ENCODE measurements around the gene RMDN2. TPM values are rescaled to one million over a fixed set of nuclear protein-coding genes. Genes with fewer than 3 reads are reported as not detected.

Gene RMDN2
- total and polyA plus RNA-seq, 2 experiments from 2014 or later = 3.4 to 3.6 TPM

DNA sequence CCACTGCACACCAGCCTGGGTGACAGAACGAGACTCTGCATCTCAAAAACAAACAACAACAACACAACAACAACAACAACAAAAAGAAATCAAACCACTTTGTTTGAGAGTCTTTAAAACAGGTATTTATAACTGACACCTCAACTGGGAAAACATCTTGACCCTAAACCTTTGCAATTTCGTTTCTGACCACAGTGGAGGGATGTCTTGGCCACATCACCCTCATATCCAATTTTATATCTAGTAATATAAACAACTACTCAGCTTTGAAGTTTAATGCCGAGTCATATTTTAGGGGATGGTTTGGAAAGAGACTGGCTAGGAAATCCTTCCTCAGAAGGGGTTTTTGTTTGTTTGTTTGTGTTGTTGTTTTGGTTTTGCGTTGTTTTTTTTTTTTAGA is 37.8 kb upstream of the RMDN2 start:
- DNase-seq (ENCODE audit: low spot score) (no peak), ATAC-seq (no peak)
- Mint-ChIP-seq H3K9me3 (no peaks in the 10 kb centered on the region), H3K4me3 (no peak overlapping the region), H3K36me3 (ENCODE audit: low read depth) (no peaks in the 10 kb centered on the region), H3K4me1 (peaks cover 18% of the 10 kb centered on the region), H3K27me3 (ENCODE audit: insufficient read depth, low read depth, poor library complexity) (peaks cover 5% of the 10 kb centered on the region), H3K27ac (no peak overlapping the region)
- H3K4me3 ChIP-seq = no peak overlapping the region
- H2AFZ ChIP-seq = no peak overlapping the region
- H3F3A ChIP-seq (replicated peaks; ENCODE audit: low read depth) = no peaks in the 10 kb centered on the region
- H3K36me3 ChIP-seq (ENCODE audit: insufficient read depth) = no peaks in the 10 kb centered on the region
- H3K27me3 ChIP-seq (ENCODE audit: insufficient read depth) = no peaks in the 10 kb centered on the region
- H3K9me2 ChIP-seq (ENCODE audit: insufficient read depth) = no peaks in the 10 kb centered on the region
- peaks cover 9% of the 10 kb centered on the region; the same call in 1 of the 2 replicates for H3K4me1 ChIP-seq (ENCODE audit: insufficient read depth)
- TF ChIP-seq, protein P1, sequence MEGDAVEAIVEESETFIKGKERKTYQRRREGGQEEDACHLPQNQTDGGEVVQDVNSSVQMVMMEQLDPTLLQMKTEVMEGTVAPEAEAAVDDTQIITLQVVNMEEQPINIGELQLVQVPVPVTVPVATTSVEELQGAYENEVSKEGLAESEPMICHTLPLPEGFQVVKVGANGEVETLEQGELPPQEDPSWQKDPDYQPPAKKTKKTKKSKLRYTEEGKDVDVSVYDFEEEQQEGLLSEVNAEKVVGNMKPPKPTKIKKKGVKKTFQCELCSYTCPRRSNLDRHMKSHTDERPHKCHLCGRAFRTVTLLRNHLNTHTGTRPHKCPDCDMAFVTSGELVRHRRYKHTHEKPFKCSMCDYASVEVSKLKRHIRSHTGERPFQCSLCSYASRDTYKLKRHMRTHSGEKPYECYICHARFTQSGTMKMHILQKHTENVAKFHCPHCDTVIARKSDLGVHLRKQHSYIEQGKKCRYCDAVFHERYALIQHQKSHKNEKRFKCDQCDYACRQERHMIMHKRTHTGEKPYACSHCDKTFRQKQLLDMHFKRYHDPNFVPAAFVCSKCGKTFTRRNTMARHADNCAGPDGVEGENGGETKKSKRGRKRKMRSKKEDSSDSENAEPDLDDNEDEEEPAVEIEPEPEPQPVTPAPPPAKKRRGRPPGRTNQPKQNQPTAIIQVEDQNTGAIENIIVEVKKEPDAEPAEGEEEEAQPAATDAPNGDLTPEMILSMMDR (conservative IDR thresholded peaks at IDR 0.05; ENCODE audit: low read depth in 2 of 2) = no peak
- TF ChIP-seq CREB1 (CRISPR knock-in tag; IDR thresholded peaks at IDR 0.05; ENCODE audit: low read depth) (no peak), STAT1 (IDR thresholded peaks at IDR 0.05; ENCODE audit: unreplicated experiment) (no peak), ZNF331 (CRISPR knock-in tag; IDR thresholded peaks at IDR 0.05; ENCODE audit: low read depth) (no peak), JUNB (IDR thresholded peaks at IDR 0.05; ENCODE audit: unreplicated experiment) (no peak), NANOG (IDR thresholded peaks at IDR 0.05; ENCODE audit: borderline replicate concordance) (no peak), ZNF114 (CRISPR knock-in tag; IDR thresholded peaks at IDR 0.05) (no peak), POLR2AphosphoS5 (IDR thresholded peaks at IDR 0.05; ENCODE audit: low read depth) (no peak), EZH2phosphoT487 (IDR thresholded peaks at IDR 0.05; ENCODE audit: unreplicated experiment) (no peak), EZH2 (IDR thresholded peaks at IDR 0.05; ENCODE audit: low read depth, unreplicated experiment) (no peak)
- TF ChIP-seq, protein P2, sequence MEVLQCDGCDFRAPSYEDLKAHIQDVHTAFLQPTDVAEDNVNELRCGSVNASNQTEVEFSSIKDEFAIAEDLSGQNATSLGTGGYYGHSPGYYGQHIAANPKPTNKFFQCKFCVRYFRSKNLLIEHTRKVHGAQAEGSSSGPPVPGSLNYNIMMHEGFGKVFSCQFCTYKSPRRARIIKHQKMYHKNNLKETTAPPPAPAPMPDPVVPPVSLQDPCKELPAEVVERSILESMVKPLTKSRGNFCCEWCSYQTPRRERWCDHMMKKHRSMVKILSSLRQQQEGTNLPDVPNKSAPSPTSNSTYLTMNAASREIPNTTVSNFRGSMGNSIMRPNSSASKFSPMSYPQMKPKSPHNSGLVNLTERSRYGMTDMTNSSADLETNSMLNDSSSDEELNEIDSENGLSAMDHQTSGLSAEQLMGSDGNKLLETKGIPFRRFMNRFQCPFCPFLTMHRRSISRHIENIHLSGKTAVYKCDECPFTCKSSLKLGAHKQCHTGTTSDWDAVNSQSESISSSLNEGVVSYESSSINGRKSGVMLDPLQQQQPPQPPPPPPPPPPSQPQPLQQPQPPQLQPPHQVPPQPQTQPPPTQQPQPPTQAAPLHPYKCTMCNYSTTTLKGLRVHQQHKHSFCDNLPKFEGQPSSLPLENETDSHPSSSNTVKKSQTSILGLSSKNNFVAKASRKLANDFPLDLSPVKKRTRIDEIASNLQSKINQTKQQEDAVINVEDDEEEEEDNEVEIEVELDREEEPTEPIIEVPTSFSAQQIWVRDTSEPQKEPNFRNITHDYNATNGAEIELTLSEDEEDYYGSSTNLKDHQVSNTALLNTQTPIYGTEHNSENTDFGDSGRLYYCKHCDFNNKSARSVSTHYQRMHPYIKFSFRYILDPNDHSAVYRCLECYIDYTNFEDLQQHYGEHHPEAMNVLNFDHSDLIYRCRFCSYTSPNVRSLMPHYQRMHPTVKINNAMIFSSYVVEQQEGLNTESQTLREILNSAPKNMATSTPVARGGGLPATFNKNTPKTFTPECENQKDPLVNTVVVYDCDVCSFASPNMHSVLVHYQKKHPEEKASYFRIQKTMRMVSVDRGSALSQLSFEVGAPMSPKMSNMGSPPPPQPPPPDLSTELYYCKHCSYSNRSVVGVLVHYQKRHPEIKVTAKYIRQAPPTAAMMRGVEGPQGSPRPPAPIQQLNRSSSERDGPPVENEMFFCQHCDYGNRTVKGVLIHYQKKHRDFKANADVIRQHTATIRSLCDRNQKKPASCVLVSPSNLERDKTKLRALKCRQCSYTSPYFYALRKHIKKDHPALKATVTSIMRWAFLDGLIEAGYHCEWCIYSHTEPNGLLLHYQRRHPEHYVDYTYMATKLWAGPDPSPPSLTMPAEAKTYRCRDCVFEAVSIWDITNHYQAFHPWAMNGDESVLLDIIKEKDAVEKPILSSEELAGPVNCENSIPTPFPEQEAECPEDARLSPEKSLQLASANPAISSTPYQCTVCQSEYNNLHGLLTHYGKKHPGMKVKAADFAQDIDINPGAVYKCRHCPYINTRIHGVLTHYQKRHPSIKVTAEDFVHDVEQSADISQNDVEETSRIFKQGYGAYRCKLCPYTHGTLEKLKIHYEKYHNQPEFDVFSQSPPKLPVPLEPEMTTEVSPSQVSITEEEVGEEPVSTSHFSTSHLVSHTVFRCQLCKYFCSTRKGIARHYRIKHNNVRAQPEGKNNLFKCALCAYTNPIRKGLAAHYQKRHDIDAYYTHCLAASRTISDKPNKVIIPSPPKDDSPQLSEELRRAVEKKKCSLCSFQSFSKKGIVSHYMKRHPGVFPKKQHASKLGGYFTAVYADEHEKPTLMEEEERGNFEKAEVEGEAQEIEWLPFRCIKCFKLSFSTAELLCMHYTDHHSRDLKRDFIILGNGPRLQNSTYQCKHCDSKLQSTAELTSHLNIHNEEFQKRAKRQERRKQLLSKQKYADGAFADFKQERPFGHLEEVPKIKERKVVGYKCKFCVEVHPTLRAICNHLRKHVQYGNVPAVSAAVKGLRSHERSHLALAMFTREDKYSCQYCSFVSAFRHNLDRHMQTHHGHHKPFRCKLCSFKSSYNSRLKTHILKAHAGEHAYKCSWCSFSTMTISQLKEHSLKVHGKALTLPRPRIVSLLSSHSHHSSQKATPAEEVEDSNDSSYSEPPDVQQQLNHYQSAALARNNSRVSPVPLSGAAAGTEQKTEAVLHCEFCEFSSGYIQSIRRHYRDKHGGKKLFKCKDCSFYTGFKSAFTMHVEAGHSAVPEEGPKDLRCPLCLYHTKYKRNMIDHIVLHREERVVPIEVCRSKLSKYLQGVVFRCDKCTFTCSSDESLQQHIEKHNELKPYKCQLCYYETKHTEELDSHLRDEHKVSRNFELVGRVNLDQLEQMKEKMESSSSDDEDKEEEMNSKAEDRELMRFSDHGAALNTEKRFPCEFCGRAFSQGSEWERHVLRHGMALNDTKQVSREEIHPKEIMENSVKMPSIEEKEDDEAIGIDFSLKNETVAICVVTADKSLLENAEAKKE (CRISPR knock-in tag; IDR thresholded peaks at IDR 0.05) = no peak
- TF ChIP-seq, protein P3, sequence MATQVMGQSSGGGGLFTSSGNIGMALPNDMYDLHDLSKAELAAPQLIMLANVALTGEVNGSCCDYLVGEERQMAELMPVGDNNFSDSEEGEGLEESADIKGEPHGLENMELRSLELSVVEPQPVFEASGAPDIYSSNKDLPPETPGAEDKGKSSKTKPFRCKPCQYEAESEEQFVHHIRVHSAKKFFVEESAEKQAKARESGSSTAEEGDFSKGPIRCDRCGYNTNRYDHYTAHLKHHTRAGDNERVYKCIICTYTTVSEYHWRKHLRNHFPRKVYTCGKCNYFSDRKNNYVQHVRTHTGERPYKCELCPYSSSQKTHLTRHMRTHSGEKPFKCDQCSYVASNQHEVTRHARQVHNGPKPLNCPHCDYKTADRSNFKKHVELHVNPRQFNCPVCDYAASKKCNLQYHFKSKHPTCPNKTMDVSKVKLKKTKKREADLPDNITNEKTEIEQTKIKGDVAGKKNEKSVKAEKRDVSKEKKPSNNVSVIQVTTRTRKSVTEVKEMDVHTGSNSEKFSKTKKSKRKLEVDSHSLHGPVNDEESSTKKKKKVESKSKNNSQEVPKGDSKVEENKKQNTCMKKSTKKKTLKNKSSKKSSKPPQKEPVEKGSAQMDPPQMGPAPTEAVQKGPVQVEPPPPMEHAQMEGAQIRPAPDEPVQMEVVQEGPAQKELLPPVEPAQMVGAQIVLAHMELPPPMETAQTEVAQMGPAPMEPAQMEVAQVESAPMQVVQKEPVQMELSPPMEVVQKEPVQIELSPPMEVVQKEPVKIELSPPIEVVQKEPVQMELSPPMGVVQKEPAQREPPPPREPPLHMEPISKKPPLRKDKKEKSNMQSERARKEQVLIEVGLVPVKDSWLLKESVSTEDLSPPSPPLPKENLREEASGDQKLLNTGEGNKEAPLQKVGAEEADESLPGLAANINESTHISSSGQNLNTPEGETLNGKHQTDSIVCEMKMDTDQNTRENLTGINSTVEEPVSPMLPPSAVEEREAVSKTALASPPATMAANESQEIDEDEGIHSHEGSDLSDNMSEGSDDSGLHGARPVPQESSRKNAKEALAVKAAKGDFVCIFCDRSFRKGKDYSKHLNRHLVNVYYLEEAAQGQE (IDR thresholded peaks at IDR 0.05; ENCODE audit: unreplicated experiment) = no peak
- TF ChIP-seq, protein P4, sequence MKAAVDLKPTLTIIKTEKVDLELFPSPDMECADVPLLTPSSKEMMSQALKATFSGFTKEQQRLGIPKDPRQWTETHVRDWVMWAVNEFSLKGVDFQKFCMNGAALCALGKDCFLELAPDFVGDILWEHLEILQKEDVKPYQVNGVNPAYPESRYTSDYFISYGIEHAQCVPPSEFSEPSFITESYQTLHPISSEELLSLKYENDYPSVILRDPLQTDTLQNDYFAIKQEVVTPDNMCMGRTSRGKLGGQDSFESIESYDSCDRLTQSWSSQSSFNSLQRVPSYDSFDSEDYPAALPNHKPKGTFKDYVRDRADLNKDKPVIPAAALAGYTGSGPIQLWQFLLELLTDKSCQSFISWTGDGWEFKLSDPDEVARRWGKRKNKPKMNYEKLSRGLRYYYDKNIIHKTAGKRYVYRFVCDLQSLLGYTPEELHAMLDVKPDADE (IDR thresholded peaks at IDR 0.05) = no peak
- H3K4me2 ChIP-seq = no peak overlapping the region
- no peaks in the 10 kb centered on the region for H4K20me1 ChIP-seq (replicated peaks; ENCODE audit: insufficient read depth)
- no peaks in the 10 kb centered on the region for H3K79me2 ChIP-seq (replicated peaks; ENCODE audit: insufficient read depth)
- no peak overlapping the region for H3K27ac ChIP-seq (ENCODE audit: low read depth)

All from GM23338 (cell line).